K562 (cell line): ENCODE data around the gene TTC4. TPM values are rescaled to one million over a fixed set of nuclear protein-coding genes. Genes with fewer than 3 reads are reported as not detected.

ENCODE experiments used
- ATAC-seq: fragments of 200-7000 bp; cut with Tn5 transposase; 3 replicates; pipeline ENCODE4 v1.9.1; 2020; ENCODE audit warnings: moderate library complexity
- BruUV-seq: library from RNA; stranded (reverse); fragments of 400-500 nt; replicated peaks from 2 replicates; lab custom pipeline; 2021; lab: Mats Ljungman, UMichigan
- CTCF ChIA-PET: fragments of 300-600 bp; formaldehyde crosslinking; extraction: SDS; loops from one replicate; lab custom pipeline; 2021; ENCODE audit warnings: low intra/inter-chr PET ratio; lab: Yijun Ruan, JAX
- POLR2A ChIA-PET: fragments of 300-600, 350-650 bp; sonication (Branson Sonifier 250); formaldehyde crosslinking; extraction: SDS; loops from one replicate; lab custom pipeline; 2021; ENCODE audit warnings: antibody characterized with exemption, inconsistent platforms; lab: Yijun Ruan, JAX
- DNase-seq, 4 experiments: peaks; one replicate each; pipeline versions ENCODE4 v3.0.0 to v3.0.0-alpha.2; 2011 to 2018; ENCODE audit warnings: low spot score in 3 of 4, mixed read lengths in 3 of 4; ENCODE audit errors: extremely low read depth in 1 of 4
- FAIRE-seq: peaks from 2 replicates; lab custom pipeline; 2011; peaks lifted over from hg19 to GRCh38; lab: Jason Lieb, UNC
- H2AFZ ChIP-seq: 2 replicates; pipeline ENCODE4 v1.6.0; 2011; ENCODE audit warnings: low read depth, low read length, control low read depth, inconsistent platforms
- H3K27ac ChIP-seq: fragments of 200-600 bp; 3 replicates; pipeline ENCODE4 v1.8.0; 2011; ENCODE audit warnings: low read depth, mild to moderate bottlenecking, control low read depth, inconsistent platforms, low read length, moderate library complexity, mixed read lengths; ENCODE audit errors: extremely low read depth
- H3K27me3 ChIP-seq, 2 experiments: fragments of 300-600 bp in 1 of 2; 2 replicates in 1 of 2; 3 replicates in 1 of 2; pipeline versions ENCODE4 v1.6.0 to v1.8.0; 2011; ENCODE audit warnings: inconsistent platforms in 2 of 2, low read length in 2 of 2, mild to moderate bottlenecking in 1 of 2, mixed read lengths in 1 of 2, moderate library complexity in 1 of 2; ENCODE audit not compliant: control insufficient read depth in 2 of 2, insufficient read depth in 2 of 2
- H3K36me3 ChIP-seq: fragments of 300-600 bp; 3 replicates; pipeline ENCODE4 v1.8.0; 2011; ENCODE audit warnings: mild to moderate bottlenecking, low read length, inconsistent platforms; ENCODE audit not compliant: control insufficient read depth, insufficient read depth
- H3K4me1 ChIP-seq, 2 experiments: fragments of 200-600 bp in 1 of 2; replicated peaks in 1 of 2; 2 replicates in 1 of 2; 3 replicates in 1 of 2; pipeline versions ENCODE4 v1.5.1 to v1.8.0; 2011; ENCODE audit warnings: inconsistent platforms in 2 of 2, low read length in 2 of 2, mild to moderate bottlenecking in 1 of 2, mixed read lengths in 1 of 2, moderate library complexity in 1 of 2; ENCODE audit not compliant: control insufficient read depth in 2 of 2, insufficient read depth in 2 of 2
- H3K4me2 ChIP-seq: 2 replicates; pipeline ENCODE4 v1.6.1; 2011; ENCODE audit warnings: low read length, control low read depth, inconsistent platforms, mixed read lengths; ENCODE audit not compliant: insufficient read depth
- H3K4me3 ChIP-seq: fragments of 200-600 bp; sonication (generic), shearing (Covaris generic); 2 replicates; pipeline ENCODE4 v1.5.1; 2016; ENCODE audit warnings: control low read depth, inconsistent platforms
- H3K79me2 ChIP-seq: fragments of 200-600 bp; 3 replicates; pipeline ENCODE4 v1.8.0; 2011; ENCODE audit warnings: low read length, inconsistent platforms; ENCODE audit not compliant: control insufficient read depth, insufficient read depth
- H3K9ac ChIP-seq, 2 experiments: 2 replicates each; pipeline versions ENCODE4 v1.6.0 to v1.6.1; 2011; ENCODE audit warnings: low read depth in 2 of 2, low read length in 2 of 2, control low read depth in 1 of 2, inconsistent platforms in 1 of 2, mild to moderate bottlenecking in 1 of 2, mixed read lengths in 1 of 2; ENCODE audit not compliant: insufficient read depth in 1 of 2
- H3K9me1 ChIP-seq: one replicate; pipeline ENCODE4 v1.6.0; 2011; ENCODE audit warnings: inconsistent platforms, mild to moderate bottlenecking, low read length, moderate library complexity; ENCODE audit not compliant: control insufficient read depth, insufficient read depth
- H3K9me3 ChIP-seq: replicated peaks from 2 replicates; pipeline ENCODE4 v1.5.1; 2011; ENCODE audit warnings: low read depth, low read length, inconsistent platforms; ENCODE audit not compliant: control insufficient read depth, insufficient read depth
- H4K20me1 ChIP-seq: replicated peaks from 2 replicates; pipeline ENCODE4 v1.6.1; 2011; ENCODE audit warnings: low read length, inconsistent platforms, mixed read lengths; ENCODE audit not compliant: control insufficient read depth, insufficient read depth
- BHLHE40 ChIP-seq: IDR thresholded peaks from 2 replicates; pipeline ENCODE4 v1.6.1; 2011; ENCODE audit warnings: low read length, improper control_type of control experiment
- ESRRA ChIP-seq: fragments of 450-650 bp; IDR thresholded peaks from 2 replicates; pipeline ENCODE4 v1.6.1; 2014; ENCODE audit warnings: low read depth, mild to moderate bottlenecking, moderate library complexity, borderline replicate concordance
- HDAC6 ChIP-seq: IDR thresholded peaks from 2 replicates; pipeline ENCODE4 v1.6.1; 2012; ENCODE audit warnings: low read depth, mild to moderate bottlenecking, control low read depth, inconsistent platforms, low read length, moderate library complexity
- PTBP1 ChIP-seq: fragments of 200-400 bp; formaldehyde crosslinking; IDR thresholded peaks from 2 replicates; pipeline ENCODE4 v1.6.1; 2017; ENCODE audit warnings: low read depth, low read length
- SREBF1 ChIP-seq: fragments of 150-350 bp; IDR thresholded peaks from 2 replicates; pipeline ENCODE4 v1.6.1; 2014; ENCODE audit warnings: antibody characterized with exemption, low read depth, low read length, borderline replicate concordance
- TFAM ChIP-seq: fragments of 250-450 bp; sonication (Bioruptor Pico); conservative IDR thresholded peaks from 2 replicates; pipeline ENCODE4 v1.5.0; 2021; ENCODE audit warnings: mild to moderate bottlenecking, moderate library complexity
- U2AF2 ChIP-seq: fragments of 200-400 bp; formaldehyde crosslinking; optimal IDR thresholded peaks from 2 replicates; pipeline ENCODE3; 2017; ENCODE audit warnings: low read depth, mild to moderate bottlenecking, low read length
- ZKSCAN1 ChIP-seq: fragments of 150-350 bp; IDR thresholded peaks from 2 replicates; pipeline ENCODE4 v1.6.1; 2016; ENCODE audit warnings: low read depth, low read length
- WGBS: fragments of 100-300 bp; shearing (Covaris generic); methylation state at CpG from one replicate; pipeline ENCODE4 v1.1.6; 2016; ENCODE audit warnings: low coverage, mixed read lengths; ENCODE audit not compliant: insufficient coverage; ENCODE audit errors: missing lambda C conversion rate; 5-methylcytosine and 5-hydroxymethylcytosine counted together
- in situ Hi-C: fragments of 300-500 bp; cut with MboI; formaldehyde crosslinking; loops from 4 replicates; pipeline ENCODE4 v1.15.0; 2018; ENCODE audit warnings: inconsistent platforms, mixed read lengths
- intact Hi-C: fragments of 100-400 bp; cut with micrococcal nuclease; formaldehyde crosslinking; loops from 2 replicates; pipeline ENCODE4 v1.14.2; 2022
- polyA plus RNA-seq, 8 experiments: library from polyadenylated mRNA; depleted of rRNA in 4 of 8; stranded (reverse) in 5 of 8; unstranded in 3 of 8; fragments of >200 nt; fragmentation: Nextera tagmentation in 2 of 8; fragmentation: Illumina TruSeq in 1 of 8; extraction: Ambion mirVana in 2 of 8; extraction: Trizol in 1 of 8; gene quantifications; 2 replicates each; pipeline versions ENCODE4 v1.2.1 to v1.2.3, GENCODE V29; 2011 to 2014; ENCODE audit warnings: inconsistent platforms in 1 of 8, missing spikeins in 1 of 8
- total RNA-seq, 7 experiments: library from RNA; depleted of rRNA in 6 of 7; stranded (reverse); fragments of >200 nt in 6 of 7; fragmentation: Illumina TruSeq in 2 of 7; extraction: Trizol in 2 of 7; gene quantifications; 2 replicates each; pipeline versions ENCODE4 v1.2.1 to v1.2.3, GENCODE V29; 2011 to 2021; ENCODE audit warnings: low replicate concordance in 1 of 7
- TF ChIP-seq, protein P1 (sequence below): IDR thresholded peaks from 2 replicates; pipeline ENCODE4 v1.6.1; 2011; ENCODE audit warnings: borderline replicate concordance, low read depth, mild to moderate bottlenecking, moderate library complexity, low read length; ENCODE audit not compliant: insufficient read depth, poor library complexity, severe bottlenecking

Gene TTC4
- total and polyA plus RNA-seq, 9 of the 15 experiments (the other 6 are each of a cell fraction or from before 2014, with no cell fraction given), result 36.3 to 111 (median 54.1) TPM

DNA sequence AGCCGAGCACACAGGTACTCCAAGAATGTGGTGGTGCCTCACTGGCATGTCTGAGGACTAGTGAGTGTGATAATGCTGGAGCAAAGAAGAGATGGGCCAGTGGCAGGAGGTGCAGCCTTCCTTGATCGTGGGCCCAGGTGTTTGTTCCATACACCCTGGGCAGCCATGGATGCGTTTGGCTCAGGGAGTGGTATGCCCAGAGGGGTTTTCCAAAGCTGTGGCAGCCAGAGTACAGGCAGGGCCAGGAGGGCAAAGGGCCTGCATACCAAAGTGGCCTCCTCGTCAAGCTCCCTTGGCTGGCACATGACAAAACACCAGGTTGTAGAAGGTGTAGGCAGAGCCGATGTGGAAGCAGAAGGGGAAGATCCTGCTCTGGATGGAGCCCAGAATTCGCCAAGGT, 29.6 kb downstream of the TTC4 start (continued):
- TF ChIP-seq, protein P1, sequence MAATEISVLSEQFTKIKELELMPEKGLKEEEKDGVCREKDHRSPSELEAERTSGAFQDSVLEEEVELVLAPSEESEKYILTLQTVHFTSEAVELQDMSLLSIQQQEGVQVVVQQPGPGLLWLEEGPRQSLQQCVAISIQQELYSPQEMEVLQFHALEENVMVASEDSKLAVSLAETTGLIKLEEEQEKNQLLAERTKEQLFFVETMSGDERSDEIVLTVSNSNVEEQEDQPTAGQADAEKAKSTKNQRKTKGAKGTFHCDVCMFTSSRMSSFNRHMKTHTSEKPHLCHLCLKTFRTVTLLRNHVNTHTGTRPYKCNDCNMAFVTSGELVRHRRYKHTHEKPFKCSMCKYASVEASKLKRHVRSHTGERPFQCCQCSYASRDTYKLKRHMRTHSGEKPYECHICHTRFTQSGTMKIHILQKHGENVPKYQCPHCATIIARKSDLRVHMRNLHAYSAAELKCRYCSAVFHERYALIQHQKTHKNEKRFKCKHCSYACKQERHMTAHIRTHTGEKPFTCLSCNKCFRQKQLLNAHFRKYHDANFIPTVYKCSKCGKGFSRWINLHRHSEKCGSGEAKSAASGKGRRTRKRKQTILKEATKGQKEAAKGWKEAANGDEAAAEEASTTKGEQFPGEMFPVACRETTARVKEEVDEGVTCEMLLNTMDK, result no peak
- no peak for TF ChIP-seq HDAC6
- TF ChIP-seq, all 486 proteins: peak for 0

DNA sequence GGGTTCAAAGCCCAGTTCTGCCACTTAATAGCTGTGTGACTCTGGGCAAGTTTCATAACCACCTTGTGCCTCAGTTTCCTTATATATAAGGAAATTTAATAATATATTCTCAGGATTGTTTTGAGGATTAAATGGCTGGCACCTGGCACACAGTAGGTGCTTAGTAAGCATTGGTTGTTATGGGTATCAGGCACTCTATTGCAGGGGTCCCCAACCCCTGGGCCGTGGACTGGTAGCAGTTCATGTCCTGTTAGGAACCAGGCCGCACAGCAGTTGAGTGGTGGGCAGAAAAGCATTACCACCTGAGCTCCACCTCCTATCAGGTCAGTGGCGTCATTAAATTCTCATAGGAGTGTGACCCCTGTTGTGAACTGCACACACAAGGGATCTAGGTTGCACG, 30.2 kb downstream of the TTC4 start:
- TF ChIP-seq U2AF2, result no peak
- no peak for TF ChIP-seq BHLHE40
- TF ChIP-seq ZKSCAN1, result peak; percentile 66; the same call in 1 of the 2 replicates
- no peak for TF ChIP-seq SREBF1
- no peak for TF ChIP-seq TFAM (CRISPR knock-in tag)
- TF ChIP-seq PTBP1, result no peak
- no peak for TF ChIP-seq ESRRA
- Histone ChIP-seq H3K9me1 (no peaks in the 10 kb centered on the region), H4K20me1 (peaks cover 7% of the 10 kb centered on the region; the same call in 1 of the 2 replicates), H3K4me2 (no peak overlapping the region), H3K27ac (no peak overlapping the region), H3K36me3 (peaks cover 28% of the 10 kb centered on the region; the same call in 2 of the 3 replicates), H3K27me3 (peaks cover 6 to 23% of the 10 kb centered on the region in 2 experiments; a peak in 4 of 5 replicates), H3K79me2 (no peaks in the 10 kb centered on the region), H3K4me1 (peaks cover 0 to 4% of the 10 kb centered on the region in 2 experiments; a peak in 1 of 5 replicates), H3K9me3 (no peaks in the 10 kb centered on the region), H3K4me3 (no peak overlapping the region), H3K9ac (no peak overlapping the region), H2AFZ (no peak overlapping the region)
- BruUV-seq, result no TSS peak
- FAIRE-seq, result no peak
- 47% methylated on average over 4 of the region's 4 CpGs for WGBS
- in situ Hi-C loops, result no loop called here
- no peak for ATAC-seq
- CTCF ChIA-PET, result no interaction called here
- no peak for DNase-seq
- POLR2A ChIA-PET, result interaction anchor here (2.6 kb wide), 1 partner anchor 17 kb away, joined by 10 read pairs; the partner anchor contains the start of gene PARS2
- intact Hi-C loops, result no loop called here
